OCI-LY7 (cell line): ENCODE results near the gene UQCC3. TPM values are rescaled to one million over a fixed set of nuclear protein-coding genes. Genes with fewer than 3 reads are reported as not detected.

Source experiments
- BruUV-seq: library from RNA; stranded (reverse); fragments of 400-500 nt; replicated peaks from 2 replicates; lab custom pipeline; 2021; lab: Mats Ljungman, UMichigan
- CTCF ChIA-PET: fragments of 300-600 bp; sonication (Branson Sonifier 250); formaldehyde crosslinking; loops from one replicate; lab custom pipeline; 2022; ENCODE audit warnings: antibody characterized with exemption; ENCODE audit not compliant: unreplicated experiment; lab: Charles Lee
- POLR2A ChIA-PET: fragments of 300-600 bp; sonication (Branson Sonifier 250); formaldehyde crosslinking; loops from one replicate; lab custom pipeline; 2022; ENCODE audit warnings: antibody characterized with exemption; lab: Charles Lee
- DNase-seq: peaks from one replicate; pipeline ENCODE4 v3.0.0-alpha.2; 2015; ENCODE audit warnings: low spot score
- H2AFZ ChIP-seq: fragments of 200-600 bp; sonication (generic), shearing (Covaris generic); 2 replicates; pipeline ENCODE4 v1.6.1; 2014; ENCODE audit warnings: mild to moderate bottlenecking, antibody characterized with exemption, low read length, moderate library complexity
- H3K27ac ChIP-seq: fragments of 200-600 bp; sonication (generic); 2 replicates; pipeline ENCODE4 v1.5.1; 2014; ENCODE audit warnings: mixed run types, low read depth, mild to moderate bottlenecking, moderate library complexity, low read length, inconsistent platforms; ENCODE audit not compliant: poor library complexity, severe bottlenecking
- H3K36me3 ChIP-seq: fragments of 200-600 bp; sonication (generic); 2 replicates; pipeline ENCODE4 v1.6.1; 2014; ENCODE audit warnings: mild to moderate bottlenecking, antibody characterized with exemption, low read length, moderate library complexity, mixed read lengths; ENCODE audit not compliant: insufficient read depth
- H3K4me1 ChIP-seq: fragments of 200-600 bp; sonication (generic); 2 replicates; pipeline ENCODE4 v1.5.1; 2014; ENCODE audit warnings: mild to moderate bottlenecking, low read length; ENCODE audit not compliant: insufficient read depth, poor library complexity, severe bottlenecking
- H3K4me2 ChIP-seq: fragments of 200-600 bp; sonication (generic); 2 replicates; pipeline ENCODE4 v1.6.1; 2014; ENCODE audit warnings: mild to moderate bottlenecking, low read length
- H3K4me3 ChIP-seq: fragments of 200-600 bp; sonication (generic); 2 replicates; pipeline ENCODE4 v1.5.1; 2014; ENCODE audit warnings: mild to moderate bottlenecking, low read depth, low read length; ENCODE audit not compliant: poor library complexity, severe bottlenecking
- H3K79me2 ChIP-seq: fragments of 200-600 bp; sonication (generic); 2 replicates; pipeline ENCODE4 v1.6.1; 2016; ENCODE audit warnings: low read depth, mild to moderate bottlenecking, low read length, moderate library complexity, mixed read lengths; ENCODE audit not compliant: insufficient read depth
- H3K9me2 ChIP-seq: fragments of 200-600 bp; sonication (generic); 2 replicates; pipeline ENCODE4 v1.6.1; 2016; ENCODE audit warnings: mild to moderate bottlenecking, low read length, mixed read lengths; ENCODE audit not compliant: insufficient read depth
- H3K9me3 ChIP-seq: fragments of 200-600 bp; sonication (generic); 2 replicates; pipeline ENCODE4 v1.6.1; 2014; ENCODE audit warnings: mild to moderate bottlenecking, mixed run types, low read length, mixed read lengths
- H4K20me1 ChIP-seq: fragments of 200-600 bp; sonication (generic); 2 replicates; pipeline ENCODE4 v1.6.1; 2014; ENCODE audit warnings: mild to moderate bottlenecking, antibody characterized with exemption, low read length, moderate library complexity, mixed read lengths; ENCODE audit not compliant: insufficient read depth
- CTCF ChIP-seq: fragments of 200-600 bp; sonication (generic); conservative IDR thresholded peaks from 2 replicates; pipeline ENCODE4 v1.5.1; 2014; ENCODE audit warnings: mild to moderate bottlenecking, antibody characterized with exemption, low read length, moderate library complexity, mixed read lengths
- EZH2phosphoT487 ChIP-seq: fragments of 200-600 bp; sonication (generic); IDR thresholded peaks from 2 replicates; pipeline ENCODE4 v1.6.1; 2018; ENCODE audit warnings: low read depth, borderline replicate concordance, mild to moderate bottlenecking, mixed run types, antibody characterized with exemption, low read length, moderate library complexity, mixed read lengths
- intact Hi-C: fragments of 100-400 bp; cut with micrococcal nuclease; formaldehyde crosslinking; loops from one replicate; pipeline ENCODE4 v1.10.0; 2022; ENCODE audit not compliant: unreplicated experiment
- total RNA-seq, 2 experiments: library from RNA; depleted of rRNA in 1 of 2; stranded (reverse); fragments of >200 nt in 1 of 2; shearing (Covaris generic) in 1 of 2; gene quantifications; 2 replicates each; pipeline ENCODE4 v1.2.3, GENCODE V29; 2014 to 2022

Gene UQCC3
- total RNA-seq, 2 experiments from 2014 or later: 15.5 to 40.0 TPM

- no peak overlapping the region for H2AFZ ChIP-seq
- CTCF ChIA-PET: interaction anchor here (0.6 to 1.4 kb wide), 4 partner anchors 15 to 123 kb away, joined by 3 read pairs; no protein-coding TSS in a partner anchor
- BruUV-seq: no TSS peak
These were observed 5.7 kb upstream of the UQCC3 start for GRCh38 chr11:62665599-62666258.

GRCh38 chr11:62666259-62666926 lies 5.1 kb upstream of the UQCC3 start:
- no TSS peak for BruUV-seq
- Histone ChIP-seq H3K4me2 (peak overlapping the region; percentile 89), H2AFZ (no peak overlapping the region), H3K9me3 (no peaks in the 10 kb centered on the region), H3K36me3 (peaks cover 53% of the 10 kb centered on the region), H3K4me1 (peaks cover 50% of the 10 kb centered on the region), H3K27ac (peak overlapping the region; percentile 94), H3K79me2 (peaks cover 72% of the 10 kb centered on the region), H4K20me1 (peaks cover 6% of the 10 kb centered on the region; the same call in 1 of the 2 replicates), H3K4me3 (peak overlapping the region; percentile 86), H3K9me2 (no peaks in the 10 kb centered on the region)
- no peak for TF ChIP-seq CTCF
- ChIA-PET POLR2A (interaction anchor here (0.9 to 8.3 kb wide), 11 partner anchors 13 to 175 kb away, joined by 3 to 159 read pairs (median 6); partner anchors contain the start of genes B3GAT3, HNRNPUL2, INTS5 and TAF6L), CTCF (no interaction called here)
- peak; percentile 42 for DNase-seq
- intact Hi-C loops: loop anchor here (5.0 kb wide), 1 partner anchor 74 kb away; the partner anchor contains the start of gene TUT1

More at GRCh38 chr11:62665599-62666258, 5.7 kb upstream of the UQCC3 start:
- TF ChIP-seq EZH2phosphoT487: no peak
- no peak; the same call in 1 of the 2 replicates for TF ChIP-seq CTCF
- peaks cover 6% of the 10 kb centered on the region; the same call in 1 of the 2 replicates for H4K20me1 ChIP-seq
- peaks cover 59% of the 10 kb centered on the region for H3K36me3 ChIP-seq
- peaks cover 45% of the 10 kb centered on the region for H3K4me1 ChIP-seq
- intact Hi-C loops: loop anchor here (1.0 to 5.0 kb wide), 4 partner anchors 12 to 73 kb away; partner anchors contain the start of genes EML3, INTS5, MTA2 and ROM1
- peak overlapping the region; percentile 86 for H3K4me3 ChIP-seq
- DNase-seq: peak; percentile 65
- peaks cover 66% of the 10 kb centered on the region for H3K79me2 ChIP-seq
- no peaks in the 10 kb centered on the region for H3K9me3 ChIP-seq
- POLR2A ChIA-PET: interaction anchor here (0.8 to 8.3 kb wide), 22 partner anchors 8 to 190 kb away, joined by 3 to 159 read pairs (median 6); partner anchors contain the start of genes B3GAT3, EEF1G, GANAB and HNRNPUL2
- peak overlapping the region; percentile 89 for H3K4me2 ChIP-seq
- H3K27ac ChIP-seq: peak overlapping the region; percentile 94
- no peaks in the 10 kb centered on the region for H3K9me2 ChIP-seq
